Globus pallidus (tissue), 1 donor: Measurements from ENCODE around the gene CCL26.

Source experiments
- DNase-seq: peaks from one replicate; pipeline ENCODE4 v3.0.0-alpha.2; 2015; ENCODE audit warnings: low spot score

The CCL26 gene, protein sequence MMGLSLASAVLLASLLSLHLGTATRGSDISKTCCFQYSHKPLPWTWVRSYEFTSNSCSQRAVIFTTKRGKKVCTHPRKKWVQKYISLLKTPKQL

GRCh38 chr7:75772081-75773077, at the start of gene CCL26:
Gene CCL26, minus strand, starts transcription at chr7:75772211. Its CDS starts 35 bp downstream, at chr7:75772176.
- DNase-seq, result no peak

GRCh38 chr7:75820688-75821087, 48.7 kb upstream of the CCL26 start:
- DNase-seq, result no peak

GRCh38 chr7:75819711-75820110, 47.7 kb upstream of the CCL26 start:
- DNase-seq, result no peak

DNA sequence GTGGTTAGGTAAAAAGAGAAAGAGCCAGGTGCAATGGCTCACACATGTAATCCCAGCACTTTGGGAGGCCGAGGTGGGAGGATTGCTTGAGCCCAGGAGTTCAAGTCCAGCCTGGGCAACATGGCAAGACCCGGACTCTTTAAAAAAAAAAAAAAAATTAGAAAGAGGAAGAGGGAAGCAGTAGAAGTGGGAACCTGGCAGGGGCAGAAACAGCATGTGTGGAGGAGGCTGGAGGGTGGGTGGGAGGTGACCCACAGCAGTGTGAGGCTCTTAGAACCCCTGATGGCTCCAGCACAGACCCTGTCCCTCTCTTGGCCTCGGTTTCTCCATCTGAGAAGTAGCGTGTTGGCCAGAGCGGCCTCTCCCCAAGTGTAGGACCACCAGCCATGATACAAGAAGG, 46.5 kb upstream of the CCL26 start:
- no peak for DNase-seq

DNA sequence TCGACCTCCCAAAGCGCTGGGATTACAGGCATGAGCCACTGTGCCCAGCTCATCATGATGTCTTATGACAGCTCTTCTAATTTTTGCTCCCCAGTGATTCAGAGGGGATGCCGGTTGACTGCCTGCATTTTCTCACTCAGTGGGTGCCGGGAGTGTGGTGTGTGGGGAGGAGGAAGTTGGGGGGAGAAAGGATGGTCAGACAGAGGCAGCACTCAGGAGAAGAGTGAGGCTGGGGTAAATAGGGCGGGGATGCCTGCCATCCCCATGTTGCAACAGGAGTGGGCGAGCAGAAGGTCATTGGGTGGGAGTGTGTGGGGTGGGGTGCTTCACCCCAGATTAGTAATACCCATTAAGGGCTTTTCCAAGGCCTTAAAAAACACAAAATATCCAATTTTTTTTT, 45.1 kb upstream of the CCL26 start:
- no peak for DNase-seq

DNA sequence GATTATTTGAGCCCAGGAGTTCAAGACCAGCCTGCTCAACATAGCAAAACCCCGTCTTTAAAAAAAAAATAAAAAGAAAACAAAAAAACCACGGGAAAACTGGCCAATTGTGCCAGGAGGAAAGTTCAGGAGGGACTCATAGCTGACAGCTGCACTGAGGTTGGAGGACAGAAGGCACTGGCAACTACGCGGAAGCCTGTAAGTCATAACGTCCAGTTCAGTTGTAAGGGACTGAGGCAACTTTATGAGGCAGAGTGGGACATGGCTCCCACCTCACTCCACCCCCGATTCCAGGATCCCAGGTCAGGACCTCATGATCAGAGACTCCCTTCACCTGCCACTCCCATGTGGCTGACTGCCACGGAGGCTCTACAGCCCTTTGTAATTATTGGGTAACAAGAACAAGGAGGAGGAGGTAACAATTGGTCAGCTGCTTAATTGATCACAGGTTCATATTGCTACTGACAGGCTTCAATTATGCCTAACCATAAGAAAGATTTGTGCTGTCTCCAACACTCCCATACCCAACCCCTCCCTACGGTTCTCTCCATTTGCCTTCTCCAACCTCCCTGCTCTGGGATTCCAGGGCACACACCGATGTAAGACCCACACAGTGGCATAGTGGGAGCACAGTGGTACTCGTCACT, 43.5 kb upstream of the CCL26 start:
- DNase-seq, result no peak

DNA sequence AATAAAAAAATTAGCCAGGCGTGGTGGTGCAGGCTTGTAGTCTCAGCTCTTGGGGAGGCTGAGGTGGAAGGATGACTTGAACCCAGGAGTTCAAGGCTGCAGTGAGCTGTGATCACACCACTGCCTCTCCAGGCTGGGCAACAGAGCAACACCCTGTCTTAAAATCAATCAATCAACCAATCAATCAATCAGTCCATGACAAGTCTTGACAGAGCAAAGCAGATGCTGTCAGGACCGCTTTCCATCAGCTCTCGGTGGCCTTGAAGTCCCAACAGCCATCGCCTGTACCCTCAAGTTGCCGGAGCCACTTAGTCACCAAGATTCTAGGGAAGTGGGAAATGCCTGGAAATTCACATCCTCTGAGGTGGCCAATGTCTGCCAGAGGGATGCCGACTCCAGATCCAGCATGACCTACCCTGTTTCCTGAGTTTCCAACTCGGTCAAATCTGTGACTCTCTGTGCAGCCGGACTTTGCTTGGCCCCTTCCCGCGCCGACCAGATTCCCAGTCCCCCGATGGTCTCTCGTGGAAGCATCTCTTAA, 42.5 kb upstream of the CCL26 start:
- no peak for DNase-seq

DNA sequence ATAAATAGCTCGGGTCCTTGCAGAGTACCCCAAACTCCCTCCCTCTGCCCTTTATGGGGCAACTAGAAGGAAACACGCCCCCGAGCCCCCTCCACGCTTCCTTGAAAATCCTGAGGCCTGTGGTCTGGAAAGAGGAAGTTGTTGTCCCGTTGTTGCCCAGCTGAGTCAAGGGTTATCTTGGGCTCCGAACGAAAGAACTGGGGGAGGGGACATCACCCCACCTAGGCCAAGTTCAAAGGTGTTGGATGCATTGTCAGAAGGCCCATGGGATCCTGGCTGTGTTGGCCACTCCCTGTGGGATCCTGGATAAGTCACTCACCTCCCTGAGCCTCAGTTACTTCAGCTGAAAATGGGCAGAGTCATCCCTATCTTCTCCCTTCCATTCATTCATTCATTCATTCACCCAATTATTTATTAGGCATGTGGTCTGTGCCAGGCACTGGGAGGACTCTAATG, 41.8 kb upstream of the CCL26 start, which contains the start of gene CCL24:
CCL24 (minus strand) TSS at position 26 of the 456 bp plus-strand sequence. CDS start 91 bp downstream, outside the sequence.
- DNase-seq, result no peak

- DNase-seq, result no peak
These were observed 41.1 kb upstream of the CCL26 start for GRCh38 chr7:75813084-75813483.

DNA sequence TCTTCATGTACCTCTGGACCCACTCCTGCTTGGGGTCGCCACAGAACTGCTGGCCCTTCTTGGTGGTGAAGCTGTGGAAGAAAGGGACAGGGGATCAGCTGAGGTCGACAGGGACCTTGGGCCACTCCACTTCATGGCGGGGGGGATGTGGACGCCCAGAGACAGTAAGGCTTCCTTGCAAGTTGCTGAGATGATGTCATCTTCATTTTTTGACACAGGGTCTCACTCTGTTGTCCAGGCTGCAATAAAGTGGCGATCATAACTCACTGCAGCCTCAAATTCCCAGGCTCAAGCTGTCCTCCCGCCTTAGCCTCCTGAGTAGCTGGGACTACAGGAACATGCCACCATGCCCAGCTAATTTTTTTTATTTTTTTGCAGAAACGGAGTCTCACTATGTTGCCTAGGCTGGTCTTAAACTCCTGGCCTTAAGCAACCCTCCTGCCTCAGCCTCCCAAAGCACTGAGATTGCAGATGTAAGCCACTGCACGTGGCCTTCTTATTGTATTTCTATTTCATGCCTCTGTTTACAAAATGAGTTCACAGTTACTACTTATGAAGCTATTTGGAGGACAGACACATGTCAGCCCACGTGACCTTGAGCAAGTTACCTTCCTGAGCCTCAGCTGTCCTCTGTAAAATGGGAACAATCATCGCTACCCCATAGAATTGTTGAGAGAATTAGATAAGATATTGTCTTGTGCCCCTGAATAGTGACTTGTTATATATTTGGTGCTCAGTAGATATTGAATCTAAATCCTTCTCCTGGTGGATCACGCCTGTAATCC, 40.1 kb upstream of the CCL26 start:
- no peak for DNase-seq

DNA sequence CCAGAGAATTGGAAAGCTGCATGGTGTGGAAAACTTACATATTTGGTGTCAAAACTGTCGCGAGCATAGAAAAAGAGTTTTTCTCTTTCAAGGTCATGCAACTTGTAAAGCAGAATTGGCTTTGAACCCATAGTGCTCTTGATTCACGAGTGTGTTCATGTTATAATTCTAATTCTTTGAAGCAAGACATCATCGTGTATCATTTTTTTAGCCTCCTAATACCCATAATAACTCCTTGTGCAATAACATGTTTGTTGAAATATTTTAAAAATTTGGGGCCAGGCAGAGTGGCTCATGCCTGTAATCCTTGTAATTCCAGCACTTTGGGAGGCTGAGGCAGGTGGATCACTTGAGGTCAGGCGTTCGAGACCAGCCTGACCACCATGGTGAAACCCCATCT, 37.4 kb upstream of the CCL26 start:
- no peak for DNase-seq

- no peak for DNase-seq
These were observed 36.1 kb upstream of the CCL26 start for GRCh38 chr7:75808106-75808505.

DNA sequence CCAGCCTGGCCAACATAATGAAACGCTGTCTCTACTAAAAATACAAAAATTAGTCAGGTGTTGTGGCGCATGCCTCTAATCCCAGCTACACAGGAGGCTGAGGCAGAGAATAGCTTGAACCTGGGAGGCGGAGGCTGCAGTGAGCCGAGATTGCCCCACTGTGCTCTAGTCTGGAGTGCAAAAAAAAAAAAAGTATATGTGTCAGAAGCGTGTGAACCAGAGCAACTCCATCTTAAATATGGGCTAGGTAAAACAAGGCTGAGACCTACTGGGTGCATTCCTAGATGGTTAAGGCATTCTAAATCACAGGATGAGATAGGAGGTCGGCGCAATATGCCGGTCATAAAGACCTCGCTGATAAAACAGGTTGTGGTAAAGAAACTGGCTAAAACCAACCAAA, 35.4 kb upstream of the CCL26 start:
- no peak for DNase-seq

DNA sequence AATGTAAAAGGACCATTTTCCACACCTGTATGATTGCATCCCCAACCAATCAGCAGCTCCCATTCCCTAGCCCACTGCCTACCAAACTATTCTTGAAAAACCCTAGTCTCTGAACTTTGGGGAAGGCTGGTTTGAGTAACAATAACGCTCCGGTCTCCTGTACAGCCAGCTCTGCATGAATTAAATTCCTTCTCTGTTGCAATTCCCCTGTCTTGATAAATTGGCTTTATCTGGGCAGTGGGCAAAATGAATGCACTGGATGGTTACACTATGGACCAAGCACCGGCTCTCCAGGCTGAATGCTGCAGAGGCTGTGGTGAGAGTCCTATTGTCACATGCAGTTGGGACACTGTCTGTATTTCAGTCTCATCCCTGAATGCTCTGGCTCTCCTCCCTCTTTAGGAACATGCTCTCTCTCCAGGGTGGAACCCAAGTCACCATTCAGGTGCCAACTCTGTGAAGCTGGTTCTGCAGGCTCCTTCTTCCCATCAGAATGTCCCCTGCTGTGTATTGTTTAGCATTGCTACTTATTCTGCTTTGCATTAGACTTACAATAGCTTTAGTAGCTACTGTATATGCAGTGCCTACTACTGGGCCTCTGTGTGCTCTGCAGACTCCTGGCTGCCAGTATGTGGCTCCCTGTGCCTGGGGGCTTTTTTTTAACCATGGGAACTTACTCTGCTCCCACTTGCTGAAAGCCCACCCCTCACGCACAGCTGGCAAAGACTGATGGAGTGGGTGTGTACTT, 34.7 kb upstream of the CCL26 start:
- DNase-seq, result no peak

DNA sequence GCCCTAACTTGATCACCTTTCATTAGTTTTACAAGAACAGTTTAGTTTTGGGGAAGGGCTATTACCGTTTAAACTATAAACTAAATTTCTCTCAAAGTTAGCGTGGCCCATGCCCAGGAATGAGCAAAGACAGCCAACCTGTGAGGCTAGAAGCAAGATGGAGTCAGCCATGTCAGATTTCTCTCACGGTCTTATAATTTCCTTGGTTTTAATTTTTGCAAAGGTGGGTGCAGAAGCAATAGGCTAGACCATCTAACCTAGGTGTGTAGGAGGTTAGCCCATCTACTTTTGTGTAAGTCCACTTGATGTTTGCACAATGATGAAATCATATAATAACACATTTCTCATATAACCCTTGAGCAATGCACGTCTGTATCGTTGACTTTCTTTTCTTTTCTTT, 32.7 kb upstream of the CCL26 start:
- no peak for DNase-seq

DNA sequence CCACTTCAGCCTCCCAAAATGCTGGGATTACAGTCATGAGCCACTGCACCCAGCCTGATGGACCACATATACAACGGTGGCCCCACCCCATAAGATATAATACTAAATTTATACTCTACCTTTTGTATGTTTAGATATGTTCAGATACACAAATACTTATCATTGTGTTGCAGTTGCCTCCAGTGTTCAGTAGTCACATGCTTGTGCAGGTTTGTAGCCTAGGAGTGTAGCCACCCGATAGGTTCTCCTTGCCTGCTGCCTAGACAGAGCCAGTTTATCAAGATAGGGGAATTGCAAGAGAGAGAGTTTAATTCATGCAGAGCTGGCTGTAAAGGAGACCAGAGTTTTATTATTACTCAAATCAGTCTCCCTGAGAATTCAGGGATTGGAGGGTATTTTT, 32.0 kb upstream of the CCL26 start:
- DNase-seq, result no peak

GRCh38 chr7:75802552-75802821, 30.5 kb upstream of the CCL26 start:
- DNase-seq, result no peak

DNA sequence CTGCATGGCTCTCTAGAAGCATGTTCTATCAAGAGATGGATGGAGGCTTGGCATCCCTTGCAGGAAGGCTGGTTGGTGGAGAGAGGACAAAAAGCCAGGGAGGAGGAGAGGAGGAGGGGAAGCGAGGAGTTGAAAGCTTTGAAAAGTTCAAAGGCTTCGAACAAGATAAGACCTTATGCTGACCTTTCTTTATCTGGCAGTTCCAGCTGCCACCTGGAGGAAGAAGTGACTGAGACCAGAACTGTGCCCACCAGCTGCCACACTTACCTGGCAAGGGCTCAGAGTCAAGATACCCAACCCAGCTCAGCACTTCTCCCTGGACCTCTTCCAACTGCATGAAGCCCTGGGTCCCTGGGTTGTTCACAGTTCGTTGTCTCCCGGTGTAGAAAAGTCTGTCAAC, 26.8 kb upstream of the CCL26 start:
- no peak for DNase-seq

- DNase-seq, result no peak
These were observed 24.4 kb upstream of the CCL26 start for GRCh38 chr7:75796420-75796819.

DNA sequence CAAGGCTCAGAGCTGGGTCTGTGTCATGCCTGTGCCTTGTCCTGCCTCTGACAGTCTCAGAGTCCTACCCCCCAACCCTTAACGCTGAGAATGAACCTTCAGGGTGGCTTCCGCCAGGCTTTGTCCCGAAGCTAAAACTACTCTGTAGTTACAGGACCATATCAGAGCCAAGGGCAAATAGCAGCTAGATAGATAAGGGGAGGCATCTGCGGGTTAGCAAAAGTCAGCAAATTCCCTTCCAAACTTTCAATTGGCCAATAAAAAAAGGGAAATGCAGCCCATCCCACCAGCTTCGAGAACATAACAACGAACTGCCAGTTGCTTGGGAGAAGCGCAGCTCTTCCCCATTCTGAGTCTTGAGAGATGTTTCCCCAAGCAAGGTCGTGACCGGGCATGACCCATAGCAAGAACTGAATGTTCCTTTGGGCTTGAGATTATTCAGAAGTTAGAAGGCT, 23.8 kb upstream of the CCL26 start:
- DNase-seq, result no peak

- DNase-seq, result no peak
These were observed 21.7 kb upstream of the CCL26 start for GRCh38 chr7:75793676-75794075.
